GM23338 (cell line): ENCODE measurements around the gene ZC3H6. TPM values are rescaled to one million over a fixed set of nuclear protein-coding genes. Genes with fewer than 3 reads are reported as not detected.

Experiments
- ATAC-seq: fragments of 200-7000 bp; cut with Tn5 transposase; 3 replicates; pipeline ENCODE4 v1.9.1; 2020
- DNase-seq: peaks from one replicate; pipeline ENCODE4 v3.0.0-alpha.2; 2015; ENCODE audit warnings: low spot score
- H2AFZ ChIP-seq: fragments of 200-600 bp; sonication (generic); 2 replicates; pipeline ENCODE4 v1.8.0; 2016; ENCODE audit warnings: antibody characterized with exemption, mild to moderate bottlenecking, moderate library complexity
- H3F3A ChIP-seq: fragments of 200-600 bp; sonication (generic); replicated peaks from 2 replicates; pipeline ENCODE4 v1.8.0; 2017; ENCODE audit warnings: antibody characterized with exemption, mixed run types, low read depth
- H3K27ac ChIP-seq: fragments of 200-600 bp; sonication (generic); 2 replicates; pipeline ENCODE4 v1.6.1; 2016; ENCODE audit warnings: low read depth
- H3K27me3 ChIP-seq: fragments of 200-600 bp; sonication (generic); 2 replicates; pipeline ENCODE4 v1.8.0; 2016; ENCODE audit warnings: mild to moderate bottlenecking, mixed run types, moderate library complexity; ENCODE audit not compliant: insufficient read depth
- H3K36me3 ChIP-seq: fragments of 200-600 bp; sonication (generic); 2 replicates; pipeline ENCODE4 v1.8.0; 2016; ENCODE audit warnings: mild to moderate bottlenecking; ENCODE audit not compliant: insufficient read depth
- H3K4me1 ChIP-seq: fragments of 200-600 bp; sonication (generic); 2 replicates; pipeline ENCODE4 v1.8.0; 2016; ENCODE audit warnings: mild to moderate bottlenecking, moderate library complexity; ENCODE audit not compliant: insufficient read depth
- H3K4me2 ChIP-seq: fragments of 200-600 bp; sonication (generic); 2 replicates; pipeline ENCODE4 v1.7.1; 2017; ENCODE audit warnings: mixed run types
- H3K4me3 ChIP-seq: fragments of 200-600 bp; sonication (generic); 2 replicates; pipeline ENCODE4 v1.6.1; 2016; ENCODE audit warnings: mixed run types
- H3K79me2 ChIP-seq: fragments of 200-600 bp; sonication (generic); replicated peaks from 2 replicates; pipeline ENCODE4 v1.8.0; 2017; ENCODE audit warnings: mild to moderate bottlenecking; ENCODE audit not compliant: insufficient read depth
- H3K9me2 ChIP-seq: fragments of 200-600 bp; sonication (generic); 2 replicates; pipeline ENCODE4 v1.8.0; 2017; ENCODE audit not compliant: insufficient read depth
- H4K20me1 ChIP-seq: fragments of 200-600 bp; sonication (generic); replicated peaks from 2 replicates; pipeline ENCODE4 v1.8.0; 2017; ENCODE audit warnings: mild to moderate bottlenecking; ENCODE audit not compliant: insufficient read depth
- H3K27ac Mint-ChIP-seq: 2 replicates; pipeline ENCODE4 v1.8.0; 2020; ENCODE audit warnings: inconsistent platforms, mild to moderate bottlenecking, moderate library complexity, mixed read lengths
- H3K27me3 Mint-ChIP-seq: 3 replicates; pipeline ENCODE4 v1.8.0; 2022; ENCODE audit warnings: low read depth, mild to moderate bottlenecking, moderate library complexity, mixed read lengths, inconsistent platforms; ENCODE audit not compliant: insufficient read depth, poor library complexity
- H3K36me3 Mint-ChIP-seq: 3 replicates; pipeline ENCODE4 v1.8.0; 2021; ENCODE audit warnings: low read depth, mild to moderate bottlenecking, inconsistent platforms, moderate library complexity, mixed read lengths
- H3K4me1 Mint-ChIP-seq: 3 replicates; pipeline ENCODE4 v1.8.0; 2020; ENCODE audit warnings: mild to moderate bottlenecking, inconsistent platforms, mixed read lengths
- H3K4me3 Mint-ChIP-seq: 3 replicates; pipeline ENCODE4 v1.8.0; 2021; ENCODE audit warnings: moderate library complexity, mild to moderate bottlenecking, inconsistent platforms, mixed read lengths
- H3K9me3 Mint-ChIP-seq: 3 replicates; pipeline ENCODE4 v1.8.0; 2020; ENCODE audit warnings: moderate library complexity, mild to moderate bottlenecking, inconsistent platforms, mixed read lengths
- CTCF ChIP-seq, 2 experiments: fragments of 200-600 bp in 1 of 2; sonication (generic) in 1 of 2; conservative IDR thresholded peaks; 2 replicates each; pipeline versions ENCODE4 v1.5.1 to v1.6.1; 2016 to 2017; ENCODE audit warnings: antibody characterized with exemption in 2 of 2, low read depth in 2 of 2, mild to moderate bottlenecking in 2 of 2, moderate library complexity in 1 of 2
- EZH2phosphoT487 ChIP-seq: fragments of 200-600 bp; sonication (generic); IDR thresholded peaks from one replicate; pipeline ENCODE4 v1.8.1; 2018; ENCODE audit warnings: antibody characterized with exemption; ENCODE audit not compliant: unreplicated experiment
- JUNB ChIP-seq: IDR thresholded peaks from one replicate; pipeline ENCODE4 v1.6.1; 2016; ENCODE audit warnings: antibody characterized with exemption; ENCODE audit not compliant: unreplicated experiment
- POLR2AphosphoS5 ChIP-seq: IDR thresholded peaks from 2 replicates; pipeline ENCODE4 v1.6.1; 2016; ENCODE audit warnings: antibody characterized with exemption, low read depth
- STAT1 ChIP-seq: IDR thresholded peaks from one replicate; pipeline ENCODE4 v1.6.1; 2016; ENCODE audit warnings: antibody characterized with exemption; ENCODE audit not compliant: unreplicated experiment
- ZNF114 ChIP-seq: fragments of 250-450 bp; sonication (Bioruptor Pico); IDR thresholded peaks from 2 replicates; pipeline ENCODE4 v1.5.0; 2020; ENCODE audit warnings: mild to moderate bottlenecking, moderate library complexity
- ZNF331 ChIP-seq: fragments of 250-450 bp; sonication (Bioruptor Pico); IDR thresholded peaks from 2 replicates; pipeline ENCODE4 v1.5.0; 2020; ENCODE audit warnings: low read depth, mild to moderate bottlenecking, moderate library complexity
- polyA plus RNA-seq: library from polyadenylated mRNA; unstranded; fragments of >200 nt; fragmentation: Nextera tagmentation; extraction: Ambion mirVana; gene quantifications from 2 replicates; pipeline ENCODE4 v1.2.1, GENCODE V29; 2016
- total RNA-seq: library from RNA; depleted of rRNA; stranded (reverse); fragments of >200 nt; shearing (Covaris generic); gene quantifications from 2 replicates; pipeline ENCODE4 v1.2.3, GENCODE V29; 2014
- TF ChIP-seq, protein P1 (sequence below): IDR thresholded peaks from one replicate; pipeline ENCODE4 v1.6.1; 2018; ENCODE audit warnings: antibody characterized with exemption; ENCODE audit not compliant: unreplicated experiment

ZC3H6 gene
- total and polyA plus RNA-seq, 2 experiments from 2014 or later = 4.9 to 8.0 TPM

DNA sequence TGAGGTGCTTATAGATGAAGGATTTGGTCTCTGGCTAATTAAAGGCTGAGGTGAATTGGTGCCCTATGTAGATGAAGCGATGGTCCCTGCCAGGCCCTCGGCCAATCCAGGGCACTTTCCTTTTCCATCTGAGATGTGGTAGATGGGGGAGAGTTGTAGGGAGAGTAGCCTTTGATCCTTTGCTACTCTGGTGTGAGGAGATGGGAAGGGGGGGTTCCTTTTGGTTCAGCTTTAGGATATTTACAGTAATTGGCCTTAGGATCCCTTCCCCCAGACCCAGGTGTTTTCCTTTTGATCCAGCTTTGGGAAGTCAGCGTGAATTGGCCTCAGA, 15.1 kb upstream of the ZC3H6 start (continued):
- TF ChIP-seq, protein P1, sequence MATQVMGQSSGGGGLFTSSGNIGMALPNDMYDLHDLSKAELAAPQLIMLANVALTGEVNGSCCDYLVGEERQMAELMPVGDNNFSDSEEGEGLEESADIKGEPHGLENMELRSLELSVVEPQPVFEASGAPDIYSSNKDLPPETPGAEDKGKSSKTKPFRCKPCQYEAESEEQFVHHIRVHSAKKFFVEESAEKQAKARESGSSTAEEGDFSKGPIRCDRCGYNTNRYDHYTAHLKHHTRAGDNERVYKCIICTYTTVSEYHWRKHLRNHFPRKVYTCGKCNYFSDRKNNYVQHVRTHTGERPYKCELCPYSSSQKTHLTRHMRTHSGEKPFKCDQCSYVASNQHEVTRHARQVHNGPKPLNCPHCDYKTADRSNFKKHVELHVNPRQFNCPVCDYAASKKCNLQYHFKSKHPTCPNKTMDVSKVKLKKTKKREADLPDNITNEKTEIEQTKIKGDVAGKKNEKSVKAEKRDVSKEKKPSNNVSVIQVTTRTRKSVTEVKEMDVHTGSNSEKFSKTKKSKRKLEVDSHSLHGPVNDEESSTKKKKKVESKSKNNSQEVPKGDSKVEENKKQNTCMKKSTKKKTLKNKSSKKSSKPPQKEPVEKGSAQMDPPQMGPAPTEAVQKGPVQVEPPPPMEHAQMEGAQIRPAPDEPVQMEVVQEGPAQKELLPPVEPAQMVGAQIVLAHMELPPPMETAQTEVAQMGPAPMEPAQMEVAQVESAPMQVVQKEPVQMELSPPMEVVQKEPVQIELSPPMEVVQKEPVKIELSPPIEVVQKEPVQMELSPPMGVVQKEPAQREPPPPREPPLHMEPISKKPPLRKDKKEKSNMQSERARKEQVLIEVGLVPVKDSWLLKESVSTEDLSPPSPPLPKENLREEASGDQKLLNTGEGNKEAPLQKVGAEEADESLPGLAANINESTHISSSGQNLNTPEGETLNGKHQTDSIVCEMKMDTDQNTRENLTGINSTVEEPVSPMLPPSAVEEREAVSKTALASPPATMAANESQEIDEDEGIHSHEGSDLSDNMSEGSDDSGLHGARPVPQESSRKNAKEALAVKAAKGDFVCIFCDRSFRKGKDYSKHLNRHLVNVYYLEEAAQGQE = no peak
- TF ChIP-seq CTCF (conservative IDR thresholded peaks at IDR 0.05; ENCODE audit: low read depth in 2 of 2) (no peak), ZNF114 (CRISPR knock-in tag) (no peak)

DNA sequence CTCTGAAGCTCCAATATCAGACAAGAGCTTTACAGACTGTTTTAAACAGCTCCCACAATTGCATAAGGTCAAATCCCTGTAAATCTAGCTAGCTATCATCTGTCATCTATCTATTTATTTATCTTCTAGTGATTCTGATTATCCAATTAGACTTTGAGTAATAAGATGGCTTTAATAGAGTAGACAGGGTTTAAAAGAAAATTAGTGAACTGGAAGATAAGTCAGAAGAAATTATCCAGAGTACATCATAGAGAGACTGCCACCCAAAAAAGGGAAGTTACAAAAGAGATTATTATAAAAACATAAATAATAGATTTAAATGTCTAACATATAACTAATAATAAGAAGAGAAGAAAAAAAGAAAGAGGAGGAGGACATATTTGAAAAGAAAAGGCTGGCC, 12.5 kb upstream of the ZC3H6 start:
- Mint-ChIP-seq H3K4me1 (peaks cover 12% of the 10 kb centered on the region), H3K27ac (no peak overlapping the region), H3K36me3 (peaks cover 5% of the 10 kb centered on the region; the same call in 2 of the 3 replicates), H3K4me3 (no peak overlapping the region), H3K9me3 (peaks cover 18% of the 10 kb centered on the region), H3K27me3 (no peaks in the 10 kb centered on the region)
- 0 out of 2 replicates have a peak, but pooled peaks cover 9% of the 10 kb centered on the region for H3K9me2 ChIP-seq
- no peak for TF ChIP-seq JUNB
- TF ChIP-seq STAT1 = no peak
- TF ChIP-seq POLR2AphosphoS5 = no peak
- TF ChIP-seq, protein P1 = no peak
- no peak for TF ChIP-seq ZNF331
- no peak for TF ChIP-seq EZH2phosphoT487
- H3K36me3 ChIP-seq = no peaks in the 10 kb centered on the region
- H3K4me1 ChIP-seq = peaks cover 13% of the 10 kb centered on the region
- no peak overlapping the region for H3K27ac ChIP-seq
- H3K27me3 ChIP-seq = no peaks in the 10 kb centered on the region
- no peaks in the 10 kb centered on the region for H3F3A ChIP-seq
- ATAC-seq = no peak
- no peak overlapping the region for H2AFZ ChIP-seq
- no peak for DNase-seq
- no peaks in the 10 kb centered on the region for H4K20me1 ChIP-seq
- no peaks in the 10 kb centered on the region for H3K79me2 ChIP-seq
- no peak overlapping the region for H3K4me2 ChIP-seq
- H3K4me3 ChIP-seq = no peak overlapping the region
